ENCODE results near the gene AFF1.

Gene AFF1

DNA sequence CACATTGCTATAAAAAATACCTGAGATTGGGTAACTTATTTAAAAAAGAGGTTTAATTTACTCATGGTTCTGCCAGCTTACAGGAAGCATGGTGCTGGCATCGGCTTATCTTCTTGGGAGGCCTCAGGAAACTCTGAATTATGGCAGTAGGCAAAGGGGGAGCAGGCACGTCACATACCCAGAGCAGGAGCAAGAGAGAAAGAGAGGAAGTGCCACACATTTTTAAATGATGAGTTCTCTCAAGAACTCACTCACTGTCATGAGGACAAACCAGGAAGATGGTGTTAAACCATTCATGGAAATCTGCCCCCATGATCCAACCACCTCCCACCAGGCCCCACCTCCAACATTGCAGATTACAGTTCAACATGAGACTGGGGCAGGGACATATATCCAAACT lies 10.0 kb upstream of the AFF1 start:
- no peak for DNase-seq

DNA sequence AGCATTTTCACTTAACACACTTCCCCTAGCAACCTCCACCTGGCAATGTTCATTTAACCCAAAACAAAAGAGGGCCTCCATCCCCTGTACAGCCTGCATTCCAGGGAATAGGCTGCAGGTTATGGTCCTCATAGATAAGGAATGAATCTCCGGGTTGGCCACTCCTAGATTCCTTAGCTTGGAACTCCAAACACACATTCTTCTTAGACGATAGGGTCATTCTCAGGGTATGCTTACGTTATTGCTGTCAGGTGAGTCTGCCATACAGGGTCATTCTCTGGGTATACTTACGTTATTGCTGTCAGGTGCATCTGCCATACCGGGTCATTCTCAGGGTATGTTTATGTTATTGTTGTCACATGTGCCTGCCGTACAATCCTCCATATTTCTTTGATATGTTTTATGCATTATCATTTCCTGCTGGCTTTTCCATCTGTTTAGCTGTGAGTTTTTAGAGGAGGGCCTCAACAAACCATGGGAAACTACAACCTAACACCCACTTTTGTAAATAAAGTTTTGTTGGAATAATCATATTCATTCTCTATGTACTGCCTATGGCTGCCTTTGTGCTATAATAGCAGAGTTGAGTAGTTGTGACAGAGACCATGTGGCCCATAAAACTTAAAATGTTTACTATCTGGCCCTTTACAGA lies 8.2 kb upstream of the AFF1 start:
- no peak for DNase-seq

DNA sequence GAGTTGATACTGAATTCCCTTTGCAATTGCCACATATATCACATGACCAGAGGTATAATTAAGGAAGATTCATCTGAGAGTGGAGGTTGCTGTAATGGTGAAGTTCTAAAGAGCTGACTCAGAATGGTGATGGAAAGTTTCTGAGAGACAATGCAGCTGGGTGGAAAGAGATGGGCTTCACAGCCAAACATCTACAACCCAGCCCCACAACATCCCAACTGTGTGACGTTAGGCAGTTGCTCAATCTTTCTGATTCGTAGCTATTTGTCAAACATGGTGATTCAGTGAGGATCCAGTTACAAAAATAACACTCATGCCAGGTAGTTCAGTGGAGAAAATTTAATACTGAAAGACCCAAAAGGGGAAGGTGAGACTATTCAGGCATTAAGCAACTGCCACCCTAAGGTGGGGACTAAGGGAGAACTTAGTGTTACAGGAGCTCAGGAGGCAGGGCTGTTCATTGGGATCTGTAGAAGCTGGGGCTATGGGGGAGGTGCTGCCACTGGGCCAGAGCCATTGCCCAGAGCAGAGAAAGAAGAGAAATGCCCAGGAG lies 6.9 kb upstream of the AFF1 start:
- DNase-seq: no peak

DNA sequence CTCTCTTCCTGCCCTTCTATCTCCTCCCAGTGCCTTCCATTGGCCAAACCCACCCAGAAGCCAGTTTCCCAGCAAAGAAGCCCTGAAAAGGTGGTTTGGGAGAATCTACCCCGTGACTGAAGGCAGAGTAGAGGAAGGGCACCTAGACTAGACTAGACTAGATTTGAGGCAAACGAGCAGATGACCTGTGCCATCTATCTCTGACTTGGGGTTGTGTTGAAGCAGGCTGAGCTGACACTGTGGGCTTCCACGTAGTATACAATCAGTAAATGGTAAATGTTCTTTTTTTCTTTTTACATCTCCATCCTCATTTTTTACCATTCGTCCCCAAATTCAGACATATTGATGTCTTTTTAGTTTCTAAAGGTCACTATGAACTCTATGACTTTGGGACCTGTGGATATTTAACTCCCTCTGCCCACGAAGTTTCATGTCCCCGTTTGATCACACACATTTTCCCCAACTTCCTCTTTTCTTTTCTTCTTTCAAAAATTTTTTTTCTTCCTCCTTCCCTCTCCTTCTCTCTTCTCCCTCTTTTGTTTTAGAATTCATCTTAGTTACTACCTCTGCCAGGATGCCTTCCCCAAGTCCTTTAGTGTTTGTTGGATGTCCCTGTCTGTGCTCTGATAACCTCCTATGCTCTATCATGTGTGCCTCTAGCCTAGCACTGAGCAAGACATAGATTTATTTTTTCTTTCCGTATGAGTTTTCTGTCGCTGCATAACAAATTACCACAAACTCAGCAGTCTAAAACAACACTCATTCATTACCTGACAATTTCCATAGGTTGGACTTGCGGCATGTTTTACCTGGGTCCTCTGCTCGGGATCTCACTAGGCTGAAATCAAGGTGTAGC lies 6.2 kb upstream of the AFF1 start:
- no peak for DNase-seq

DNA sequence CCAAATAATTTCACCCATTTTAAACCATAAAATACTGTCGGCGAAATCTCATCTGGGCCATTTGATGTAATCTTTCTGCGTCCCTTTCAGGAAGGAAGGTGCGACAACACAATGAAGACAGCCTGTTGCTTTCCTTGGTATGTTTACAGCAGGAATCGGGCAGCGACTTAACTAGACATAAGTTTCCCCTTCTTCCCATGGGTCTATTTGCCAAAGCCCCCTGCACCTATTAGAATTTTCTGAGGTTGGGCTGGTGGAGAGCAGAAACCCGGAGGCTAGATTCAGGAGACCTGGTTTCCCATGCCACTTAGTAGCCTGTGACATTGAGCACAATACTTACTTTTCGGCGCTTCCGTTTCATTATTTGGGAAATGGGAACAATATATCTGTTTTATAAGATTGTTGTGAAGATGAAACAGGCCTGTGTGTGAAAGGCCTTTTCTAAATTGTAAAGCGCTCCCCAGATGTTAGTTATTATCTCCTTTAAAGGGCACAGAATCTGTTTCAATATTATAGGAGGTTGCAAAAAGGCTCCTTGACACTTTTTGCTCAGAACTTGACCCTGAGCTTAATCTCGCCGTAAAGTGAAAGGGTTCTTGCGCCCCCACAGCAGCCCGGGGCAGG lies 552 bp upstream of the AFF1 start:
- DNase-seq: no peak

DNA sequence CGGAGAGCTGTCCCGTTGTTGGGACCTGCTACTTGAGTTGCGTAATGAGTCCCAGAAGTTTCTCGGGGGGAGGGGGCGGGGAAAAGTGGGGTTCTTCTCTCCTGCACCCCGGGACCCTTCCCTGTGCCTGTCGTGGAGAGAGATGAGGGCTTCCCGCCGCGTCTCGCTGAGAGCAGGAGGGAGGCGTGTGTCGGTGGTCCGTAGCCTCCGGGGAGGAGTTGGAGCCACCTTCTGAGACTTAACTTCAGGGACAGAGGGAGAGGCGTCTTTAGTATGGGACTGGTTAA lies 698 bp downstream of the AFF1 start:
- DNase-seq: no peak

DNA sequence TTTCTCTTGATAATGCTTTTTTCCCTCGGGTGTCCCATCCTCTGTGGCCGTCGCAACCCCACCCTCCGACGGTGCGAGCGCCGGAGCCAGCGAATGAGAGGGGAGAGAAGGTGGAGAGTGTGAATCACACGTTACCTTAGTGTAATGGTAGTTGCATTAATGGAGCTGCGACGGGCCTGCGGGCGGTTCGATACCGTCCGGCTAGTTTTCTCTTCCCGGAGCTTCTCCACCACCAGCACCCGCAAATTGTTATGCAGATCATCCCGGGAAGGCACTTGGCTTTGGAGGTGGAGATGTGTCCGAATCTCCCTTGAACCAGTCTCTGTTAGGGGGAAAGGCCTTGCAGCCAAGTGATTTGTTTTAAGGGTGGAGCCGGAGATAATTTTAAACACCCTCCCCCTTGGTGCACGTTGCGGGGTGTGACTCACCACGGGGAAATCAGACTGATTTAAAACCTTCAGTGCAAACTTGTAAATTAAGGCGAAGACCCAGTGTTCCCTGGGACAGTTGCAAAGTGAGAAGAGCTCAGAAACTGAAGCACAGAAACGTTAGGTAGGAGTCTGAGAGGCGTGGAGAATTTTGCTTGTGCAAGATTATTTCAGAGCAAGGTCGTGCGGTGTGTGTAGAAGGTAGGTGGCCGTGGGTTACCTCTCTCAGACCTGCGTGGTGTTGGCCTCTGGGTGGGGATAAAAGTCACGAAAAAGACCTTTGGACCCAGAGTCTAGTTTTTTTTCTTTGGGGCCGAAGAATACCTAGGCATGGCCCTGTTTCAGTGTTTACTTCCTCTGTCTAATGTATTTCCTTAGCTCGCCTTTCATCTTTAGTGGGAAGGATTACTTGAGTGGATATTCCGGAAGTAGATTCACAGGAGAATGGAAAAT lies 1.3 kb downstream of the AFF1 start:
- peak; percentile 65 for DNase-seq

DNA sequence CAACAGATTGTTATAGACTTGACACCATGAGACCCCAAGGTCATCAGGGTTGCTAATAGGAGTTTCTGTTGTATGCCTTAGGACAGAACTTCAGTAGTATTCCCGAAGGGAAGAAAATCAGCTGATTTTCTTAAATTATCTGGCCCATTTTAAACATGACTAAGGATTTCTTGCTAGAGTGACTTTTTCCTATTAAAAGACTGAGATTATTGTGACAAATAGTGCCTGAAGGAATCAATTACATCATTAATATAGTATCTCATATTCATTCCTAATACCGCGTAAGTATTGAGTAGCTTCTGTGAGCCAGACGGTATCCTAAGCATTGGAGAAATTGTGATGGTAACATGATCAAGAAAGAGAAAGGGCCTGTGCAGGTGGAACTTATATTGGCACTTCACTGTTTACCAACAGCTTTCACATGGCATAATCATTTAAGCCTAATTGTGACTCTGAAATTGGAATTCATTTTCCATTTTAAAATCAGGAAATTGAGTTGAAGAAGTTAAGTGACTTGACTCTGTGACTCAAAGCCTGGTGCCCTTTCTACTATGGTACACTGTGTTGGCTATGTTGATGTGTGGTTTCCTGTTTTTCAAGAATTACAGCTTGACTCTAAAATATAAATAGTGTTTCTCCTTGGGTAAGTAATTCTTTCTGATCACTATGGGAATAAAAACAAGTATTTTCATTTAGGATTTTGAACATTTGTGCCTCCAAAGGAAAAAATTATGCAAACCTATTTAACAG lies 4.1 kb downstream of the AFF1 start:
- no peak for DNase-seq

DNA sequence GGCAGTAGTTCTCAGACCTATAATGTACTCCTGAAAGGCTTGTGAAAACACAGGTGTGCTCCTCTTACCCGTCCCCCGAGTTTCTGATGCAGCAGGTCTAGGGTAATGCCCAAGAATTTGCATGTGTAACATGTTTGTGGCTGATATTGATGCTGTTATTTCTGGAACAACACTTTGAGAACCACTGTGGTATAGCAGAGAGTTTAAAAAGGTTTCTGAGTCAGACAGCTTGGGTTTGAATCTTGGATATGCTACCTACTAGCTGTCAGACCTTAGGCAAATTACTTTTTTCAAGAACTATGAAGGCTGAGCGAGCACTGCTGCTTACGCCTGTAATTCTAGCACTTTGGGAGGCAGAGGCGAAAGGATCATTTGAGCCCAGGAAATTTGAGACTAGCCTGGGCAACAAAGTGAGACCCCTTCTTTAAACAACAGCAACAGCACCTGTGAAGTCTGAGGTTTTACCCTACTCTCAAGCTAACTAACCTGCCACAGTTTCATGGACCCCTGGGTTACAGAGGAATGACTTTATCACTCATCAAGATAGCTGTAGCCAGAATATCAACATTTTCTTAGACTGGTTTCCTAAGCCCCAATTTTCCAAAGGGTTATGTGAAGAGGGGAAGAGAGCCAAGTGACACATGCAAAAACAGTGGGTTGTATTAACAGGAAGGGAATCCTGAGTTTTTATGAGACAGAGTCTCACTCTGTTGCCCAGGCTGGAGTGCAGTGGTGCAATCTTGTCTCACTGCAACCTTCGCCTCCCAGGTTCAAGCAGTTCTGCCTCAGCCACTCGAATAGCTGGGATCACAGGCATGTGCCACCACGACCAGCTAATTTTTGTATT lies 5.1 kb downstream of the AFF1 start:
- DNase-seq: no peak

DNA sequence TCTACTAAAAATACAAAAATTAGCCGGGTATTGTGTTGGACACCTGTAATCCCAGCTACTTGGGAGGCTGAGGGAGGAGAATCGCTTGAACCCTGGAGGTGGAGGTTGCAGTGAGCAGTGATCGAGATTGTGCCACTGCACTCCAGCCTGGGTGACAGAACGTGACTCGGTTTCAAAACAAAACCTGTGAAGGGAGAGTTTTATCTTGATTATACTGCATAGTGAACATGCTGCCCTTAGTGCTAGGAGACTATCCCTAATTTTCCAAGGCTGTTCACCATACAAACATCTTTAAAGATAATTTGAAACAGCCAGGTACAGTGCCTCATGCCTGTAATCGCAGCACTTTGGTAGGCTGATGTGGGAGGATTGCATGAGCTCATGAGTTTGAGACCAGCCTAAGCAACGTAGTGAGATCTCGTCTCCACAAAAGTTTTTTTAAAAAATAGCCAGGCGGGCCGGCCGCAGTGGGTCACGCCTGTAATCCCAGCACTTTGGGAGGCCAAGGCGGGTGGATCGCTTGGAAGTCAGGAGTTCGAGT lies 6.2 kb downstream of the AFF1 start:
- DNase-seq: no peak

DNA sequence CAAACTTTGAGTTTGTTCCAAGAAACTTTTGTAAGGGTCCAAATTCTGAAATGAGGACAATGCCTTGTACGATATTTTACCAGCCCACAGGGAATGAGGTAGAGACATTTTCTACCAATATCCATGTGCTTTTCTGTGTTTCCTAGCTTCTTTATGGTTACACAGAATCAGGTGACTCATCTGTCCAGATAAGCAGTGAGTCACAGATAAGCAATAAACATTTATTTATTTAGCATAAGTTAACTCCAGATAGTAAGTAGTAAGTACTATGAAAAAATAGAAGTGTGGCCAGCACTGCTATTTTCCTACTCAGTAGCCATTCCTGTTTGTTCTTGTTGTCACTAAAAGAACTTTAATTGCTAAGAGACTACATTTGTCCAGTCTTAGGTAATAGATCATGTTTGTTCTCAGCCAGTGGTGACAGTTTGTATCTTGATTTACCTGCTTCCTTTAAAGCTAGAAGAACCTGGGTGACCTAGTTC lies 7.4 kb downstream of the AFF1 start:
- no peak for DNase-seq

DNA sequence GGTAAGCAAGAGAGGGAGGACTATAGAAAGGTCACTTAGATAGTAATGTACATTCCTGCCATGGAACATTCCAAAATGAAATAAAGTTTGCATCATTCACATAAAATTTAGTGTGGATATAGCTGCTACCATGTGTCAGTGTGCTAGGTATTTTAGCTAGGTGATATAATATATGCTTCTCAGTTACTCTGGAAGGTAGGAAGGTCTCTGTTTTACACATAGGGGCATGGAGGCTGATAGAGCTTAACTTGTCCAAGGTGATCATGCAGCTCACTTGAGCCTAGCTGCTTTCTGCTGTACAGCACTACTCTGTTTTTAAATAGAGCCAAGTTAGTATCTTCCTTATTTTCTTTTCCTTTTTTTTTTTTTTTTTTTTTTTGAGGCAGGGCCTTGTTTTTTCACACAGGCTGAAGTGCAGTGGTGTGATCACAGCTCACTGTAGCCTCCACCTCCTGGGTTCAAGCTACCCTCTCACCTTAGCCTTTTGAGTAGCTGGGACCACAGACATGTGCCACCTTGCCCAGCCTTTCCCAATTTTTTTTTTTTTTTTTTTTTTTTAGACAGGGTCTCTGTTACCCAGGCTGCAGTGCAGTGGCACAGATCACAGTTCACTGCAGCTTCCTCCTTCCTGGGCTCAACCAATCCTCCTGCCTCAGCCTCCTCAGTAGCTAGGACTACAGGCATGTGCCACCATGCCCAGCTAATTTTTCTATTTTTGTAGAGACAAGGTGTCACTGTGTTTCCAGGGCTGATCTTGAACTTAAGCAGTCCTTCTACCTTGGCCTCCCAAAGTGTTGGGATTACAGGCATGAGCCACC lies 10.4 kb downstream of the AFF1 start:
- DNase-seq: no peak

DNA sequence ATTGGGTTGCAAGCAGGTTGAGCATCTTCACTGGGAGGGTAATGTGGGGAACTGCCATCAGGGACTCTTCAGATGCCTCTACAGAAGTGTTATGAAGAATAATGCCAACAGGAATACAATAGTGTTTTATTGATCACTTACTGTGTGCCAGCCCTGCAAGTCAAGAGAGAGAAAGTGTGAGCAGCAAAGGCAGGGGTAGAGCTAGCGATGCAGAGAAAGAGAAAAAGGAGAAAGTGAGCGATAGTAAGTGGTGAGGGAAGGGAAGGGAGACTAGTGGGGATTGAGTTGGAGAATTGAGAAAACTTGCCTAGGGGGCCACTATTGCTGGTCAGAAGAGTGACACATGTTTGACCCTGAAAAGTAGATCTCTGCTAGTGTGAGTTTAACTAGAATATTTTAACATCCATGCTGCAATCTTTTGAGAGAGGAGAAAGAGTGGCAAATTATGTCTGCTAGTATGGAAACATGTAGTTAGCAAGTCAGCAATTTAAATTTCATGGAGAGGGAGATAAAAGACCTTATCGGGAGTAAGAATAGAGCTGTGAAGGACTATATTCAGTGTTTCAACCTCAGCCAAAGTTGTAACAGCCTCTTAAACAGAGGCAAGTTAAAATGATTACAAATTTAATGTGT lies 12.2 kb downstream of the AFF1 start:
- no peak for DNase-seq

DNA sequence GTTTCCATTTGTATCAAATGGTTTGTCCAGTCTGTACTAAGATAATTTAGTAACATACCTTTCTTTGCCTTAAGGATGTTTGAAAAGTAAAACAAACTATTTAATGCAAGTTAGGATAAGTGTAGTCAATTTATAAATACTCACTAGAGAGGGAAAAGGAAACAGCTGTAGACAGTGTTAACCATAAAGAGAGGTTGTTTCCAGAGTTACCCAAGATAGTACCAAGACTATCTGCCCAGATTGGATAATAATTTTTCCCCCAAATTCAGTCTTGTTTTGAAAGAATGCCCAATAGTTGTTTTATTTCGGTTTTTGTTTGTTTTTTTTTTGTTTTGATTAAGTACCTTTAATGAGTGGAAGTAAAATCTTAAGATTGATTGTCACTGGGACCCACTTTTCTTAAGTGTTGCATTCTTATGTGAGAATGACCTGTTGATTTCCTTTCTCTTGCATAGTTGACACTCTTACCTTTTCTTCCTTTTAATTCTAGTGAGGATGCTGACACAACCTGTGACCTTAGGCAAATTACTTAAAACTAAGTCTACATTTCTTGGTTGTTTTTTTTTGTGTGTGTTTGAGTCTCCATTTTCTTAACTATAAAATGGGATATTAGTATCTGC lies 12.8 kb downstream of the AFF1 start:
- no peak for DNase-seq

DNA sequence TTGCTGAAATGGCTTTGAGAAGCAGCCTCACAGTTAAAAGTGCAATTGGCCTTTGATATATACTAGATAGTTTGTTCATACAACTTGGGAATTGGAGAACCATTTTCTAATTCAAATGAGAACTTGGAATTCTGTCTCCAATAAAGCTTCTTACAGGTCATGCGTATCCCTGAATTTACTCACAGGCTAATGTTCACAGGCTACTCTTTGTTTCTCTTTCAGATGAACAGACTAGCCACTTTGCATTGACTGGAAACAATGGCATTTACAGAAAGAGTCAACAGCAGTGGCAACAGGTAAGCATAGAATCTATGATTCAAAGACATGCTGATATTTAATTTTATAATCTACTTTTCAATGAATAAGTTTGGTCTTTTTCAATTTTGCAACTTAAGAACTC lies 13.5 kb downstream of the AFF1 start:
- DNase-seq: no peak

DNA sequence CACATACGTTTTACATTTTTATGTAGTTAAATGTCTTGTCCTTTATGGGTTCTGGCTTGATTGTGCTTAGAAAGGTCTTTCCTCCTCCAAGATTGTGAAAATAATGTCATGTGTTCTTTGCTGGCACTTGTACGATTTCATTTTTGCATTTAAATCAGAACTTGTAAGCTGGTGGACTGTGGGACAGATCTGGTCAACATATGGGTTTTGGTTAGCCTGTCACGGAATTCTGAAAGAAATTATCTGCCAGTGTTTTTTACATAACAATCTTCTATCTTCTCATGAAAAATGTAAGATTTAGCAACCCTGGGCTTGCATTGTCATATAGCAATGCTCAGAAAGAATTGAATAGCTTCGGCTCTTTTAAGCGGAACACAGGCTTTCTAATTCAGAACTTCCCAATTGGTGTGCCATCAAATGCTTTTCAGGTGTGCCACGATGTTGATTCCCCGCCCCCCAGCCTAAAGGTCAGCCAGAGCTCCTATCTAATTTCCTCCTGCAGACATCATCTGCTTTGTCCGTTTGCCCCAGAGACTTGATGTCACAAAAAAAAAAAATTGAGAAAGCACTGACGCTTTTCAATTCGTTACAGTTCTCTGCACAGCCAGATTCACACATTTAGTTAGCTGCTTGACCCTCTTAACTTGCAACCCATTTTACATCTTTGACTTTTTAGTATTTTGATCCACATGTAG lies 16.2 kb downstream of the AFF1 start:
- peak; percentile 44 for DNase-seq

DNA sequence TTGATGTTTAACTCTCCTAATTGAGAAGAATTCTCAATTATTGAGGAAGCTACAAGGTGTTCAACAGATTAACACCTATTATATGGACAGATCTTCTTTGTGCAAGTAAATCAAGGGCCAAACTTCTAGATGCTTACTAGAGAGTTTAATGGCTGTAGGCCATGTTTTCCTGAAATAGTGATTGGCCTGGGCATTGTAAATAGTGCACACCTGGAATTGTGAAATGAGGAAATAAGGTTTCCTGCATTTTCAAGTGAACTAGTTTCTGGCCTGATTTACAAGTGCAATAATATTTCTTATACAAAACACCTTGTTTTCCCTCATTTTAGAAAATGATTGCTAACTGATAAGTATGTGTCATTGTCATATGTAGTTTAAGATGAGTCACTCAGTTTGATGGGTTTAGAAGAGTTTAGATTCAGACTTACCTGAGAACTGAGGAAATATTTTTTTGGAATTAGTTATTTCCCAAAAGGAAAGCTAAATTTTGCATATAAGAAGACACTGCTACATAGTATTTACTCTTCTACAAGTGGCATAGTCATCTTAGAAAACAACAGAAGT lies 21.2 kb downstream of the AFF1 start:
- no peak for DNase-seq

DNA sequence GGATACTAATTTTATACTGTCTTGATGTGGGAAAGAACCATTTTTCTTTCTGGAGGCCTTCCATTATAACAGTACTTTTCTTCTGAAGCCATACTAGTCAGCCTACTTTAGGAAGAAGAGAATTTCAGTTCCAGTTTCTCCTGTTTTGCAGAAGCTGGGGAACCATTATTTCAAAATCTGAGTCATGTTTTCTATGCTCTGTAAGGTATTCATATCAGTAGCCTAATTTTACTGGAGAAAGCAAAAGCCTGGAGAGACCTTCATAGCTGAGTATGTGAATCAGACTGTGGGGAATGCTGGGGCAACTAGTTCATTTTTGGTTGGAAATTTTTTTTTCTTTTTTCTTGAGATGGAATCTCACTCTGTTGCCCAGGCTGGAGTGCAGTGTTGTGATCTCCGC lies 22.4 kb downstream of the AFF1 start:
- DNase-seq: no peak

Measured in retina (tissue), 1 donor.